ENCODE data around the gene KLF17.

- no peak for TF ChIP-seq POLR2A (IDR thresholded peaks at IDR 0.05)
- no peak for TF ChIP-seq CTCF (IDR thresholded peaks at IDR 0.05)
Measured at GRCh38 chr1:44084998-44085675, 33.5 kb upstream of the KLF17 start.

All from ovary (tissue), 3 donors.